Endodermal cell (in vitro differentiated cells): Measurements from ENCODE around the gene DUS1L. TPM values are rescaled to one million over a fixed set of nuclear protein-coding genes. Genes with fewer than 3 reads are reported as not detected.

Experiments
- DNase-seq: peaks from one replicate; pipeline ENCODE4 v3.0.0-alpha.2; 2017
- H3K27ac ChIP-seq: 2 replicates; pipeline ENCODE4 v1.5.1; 2013; ENCODE audit warnings: mild to moderate bottlenecking, low read depth, low read length, moderate library complexity
- H3K27me3 ChIP-seq: 2 replicates; pipeline ENCODE4 v1.6.1; 2013; ENCODE audit warnings: mild to moderate bottlenecking, low read length, moderate library complexity; ENCODE audit not compliant: insufficient read depth, control insufficient read depth, poor library complexity, severe bottlenecking
- H3K36me3 ChIP-seq: 2 replicates; pipeline ENCODE4 v1.7.0; 2013; ENCODE audit warnings: mild to moderate bottlenecking, low read length, moderate library complexity; ENCODE audit not compliant: control insufficient read depth, insufficient read depth
- H3K4me1 ChIP-seq: one replicate; pipeline ENCODE4 v1.7.0; 2013; ENCODE audit warnings: low read length; ENCODE audit not compliant: control insufficient read depth, insufficient read depth
- H3K4me3 ChIP-seq: 2 replicates; pipeline ENCODE4 v1.5.1; 2013; ENCODE audit warnings: mild to moderate bottlenecking, low read length, moderate library complexity
- H3K9ac ChIP-seq: 2 replicates; pipeline ENCODE4 v1.6.1; 2013; ENCODE audit warnings: mild to moderate bottlenecking, low read length, moderate library complexity; ENCODE audit not compliant: poor library complexity, severe bottlenecking; ENCODE audit errors: extremely low read depth
- H3K9me3 ChIP-seq: 2 replicates; pipeline ENCODE4 v1.6.1; 2013; ENCODE audit warnings: mild to moderate bottlenecking, low read length, moderate library complexity; ENCODE audit not compliant: control insufficient read depth
- H3K27ac Mint-ChIP-seq: 2 replicates; pipeline ENCODE4 v1.8.0; 2020; ENCODE audit warnings: mixed read lengths
- H3K27me3 Mint-ChIP-seq: 2 replicates; pipeline ENCODE4 v1.8.0; 2021; ENCODE audit warnings: mild to moderate bottlenecking, mixed read lengths; ENCODE audit not compliant: insufficient read depth
- H3K36me3 Mint-ChIP-seq: 2 replicates; pipeline ENCODE4 v1.8.0; 2020; ENCODE audit warnings: low read depth, mixed read lengths
- H3K4me1 Mint-ChIP-seq: 2 replicates; pipeline ENCODE4 v1.8.0; 2020; ENCODE audit warnings: mixed read lengths
- H3K4me3 Mint-ChIP-seq: 2 replicates; pipeline ENCODE4 v1.8.0; 2020; ENCODE audit warnings: mild to moderate bottlenecking, moderate library complexity, mixed read lengths
- H3K9me3 Mint-ChIP-seq: 2 replicates; pipeline ENCODE4 v1.8.0; 2020; ENCODE audit warnings: mild to moderate bottlenecking, mixed read lengths
- CTCF ChIP-seq: fragments of 200-600 bp; sonication (generic); conservative IDR thresholded peaks from 2 replicates; pipeline ENCODE4 v1.5.0; 2021; ENCODE audit warnings: antibody characterized with exemption, mild to moderate bottlenecking
- WGBS, 2 experiments: methylation state at CpG; one replicate each; pipeline versions ENCODE4 v1.1.5 to v1.1.7; 2013; ENCODE audit warnings: missing lambda C conversion rate in 2 of 2, mixed read lengths in 1 of 2; ENCODE audit not compliant: insufficient coverage in 1 of 2, insufficient read length in 1 of 2; 5-methylcytosine and 5-hydroxymethylcytosine counted together
- total RNA-seq, 2 donors: library from RNA; stranded (reverse); fragmentation: NEBNext Ultra II Directional in 1 of 2; extraction: Animal tissue kit (Norgen Biotek cat#: 25700) in 1 of 2; gene quantifications; 2 replicates in 1 of 2; 3 replicates in 1 of 2; pipeline ENCODE4 v1.2.1, GENCODE V29; 2021

The DUS1L gene
- total RNA-seq, 2 donors from 2014 or later = 85.3 to 108 TPM

GRCh38 chr17:82050152-82050760 lies 15.3 kb downstream of the DUS1L start:
- DNase-seq = no peak
- Mint-ChIP-seq H3K27me3 (no peaks in the 10 kb centered on the region), H3K4me1 (peaks cover 4% of the 10 kb centered on the region), H3K27ac (no peak overlapping the region), H3K4me3 (peak overlapping the region; percentile 78), H3K36me3 (peaks cover 15% of the 10 kb centered on the region), H3K9me3 (no peaks in the 10 kb centered on the region)
- Histone ChIP-seq H3K9me3 (no peaks in the 10 kb centered on the region), H3K27me3 (no peaks in the 10 kb centered on the region), H3K4me3 (peak overlapping the region; percentile 82), H3K27ac (no peak overlapping the region), H3K4me1 (no peaks in the 10 kb centered on the region), H3K9ac (peak overlapping the region; percentile 44), H3K36me3 (peaks cover 44% of the 10 kb centered on the region)
- TF ChIP-seq CTCF = no peak
- 93 to 97% methylated on average over 21 to 28 of the region's 28 CpGs for WGBS, 2 experiments

GRCh38 chr17:82049521-82049971 lies 16.1 kb downstream of the DUS1L start:
- no peak overlapping the region for H3K27ac Mint-ChIP-seq
- TF ChIP-seq CTCF = no peak
- H3K9ac ChIP-seq = no peak overlapping the region
- WGBS, 2 experiments = 94 to 95% methylated on average over 9 to 16 of the region's 16 CpGs
- H3K4me1 Mint-ChIP-seq = peaks cover 4% of the 10 kb centered on the region
- H3K4me3 ChIP-seq = no peak overlapping the region
- DNase-seq = no peak
- H3K9me3 ChIP-seq = no peaks in the 10 kb centered on the region
- no peak overlapping the region for H3K4me3 Mint-ChIP-seq
- peaks cover 11% of the 10 kb centered on the region for H3K36me3 Mint-ChIP-seq
- no peaks in the 10 kb centered on the region for H3K27me3 ChIP-seq
- H3K27ac ChIP-seq = no peak overlapping the region
- H3K36me3 ChIP-seq = peaks cover 37% of the 10 kb centered on the region
- H3K9me3 Mint-ChIP-seq = no peaks in the 10 kb centered on the region
- no peaks in the 10 kb centered on the region for H3K4me1 ChIP-seq
- no peaks in the 10 kb centered on the region for H3K27me3 Mint-ChIP-seq

GRCh38 chr17:82049106-82049505 lies 16.5 kb downstream of the DUS1L start:
- Mint-ChIP-seq H3K9me3 (no peaks in the 10 kb centered on the region), H3K27ac (no peak overlapping the region), H3K4me3 (no peak overlapping the region), H3K4me1 (peaks cover 4% of the 10 kb centered on the region), H3K27me3 (no peaks in the 10 kb centered on the region), H3K36me3 (peaks cover 11% of the 10 kb centered on the region)
- no peak for DNase-seq
- no peak for TF ChIP-seq CTCF
- Histone ChIP-seq H3K4me3 (no peak overlapping the region), H3K36me3 (peaks cover 34% of the 10 kb centered on the region), H3K27me3 (no peaks in the 10 kb centered on the region), H3K9me3 (no peaks in the 10 kb centered on the region), H3K9ac (no peak overlapping the region), H3K27ac (no peak overlapping the region), H3K4me1 (no peaks in the 10 kb centered on the region)
- 94% methylated on average over 3 to 6 of the region's 8 CpGs for WGBS, 2 experiments
